NCI-H2227 treated with DMSO at 0.1 percent for 48 hours (cell line): ENCODE results near the gene RIC3.

ENCODE experiments used
- DNase-seq: peaks from one replicate; lab custom pipeline; 2025; lab: John Stamatoyannopoulos, UW

The RIC3 gene, protein sequence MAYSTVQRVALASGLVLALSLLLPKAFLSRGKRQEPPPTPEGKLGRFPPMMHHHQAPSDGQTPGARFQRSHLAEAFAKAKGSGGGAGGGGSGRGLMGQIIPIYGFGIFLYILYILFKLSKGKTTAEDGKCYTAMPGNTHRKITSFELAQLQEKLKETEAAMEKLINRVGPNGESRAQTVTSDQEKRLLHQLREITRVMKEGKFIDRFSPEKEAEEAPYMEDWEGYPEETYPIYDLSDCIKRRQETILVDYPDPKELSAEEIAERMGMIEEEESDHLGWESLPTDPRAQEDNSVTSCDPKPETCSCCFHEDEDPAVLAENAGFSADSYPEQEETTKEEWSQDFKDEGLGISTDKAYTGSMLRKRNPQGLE

DNA sequence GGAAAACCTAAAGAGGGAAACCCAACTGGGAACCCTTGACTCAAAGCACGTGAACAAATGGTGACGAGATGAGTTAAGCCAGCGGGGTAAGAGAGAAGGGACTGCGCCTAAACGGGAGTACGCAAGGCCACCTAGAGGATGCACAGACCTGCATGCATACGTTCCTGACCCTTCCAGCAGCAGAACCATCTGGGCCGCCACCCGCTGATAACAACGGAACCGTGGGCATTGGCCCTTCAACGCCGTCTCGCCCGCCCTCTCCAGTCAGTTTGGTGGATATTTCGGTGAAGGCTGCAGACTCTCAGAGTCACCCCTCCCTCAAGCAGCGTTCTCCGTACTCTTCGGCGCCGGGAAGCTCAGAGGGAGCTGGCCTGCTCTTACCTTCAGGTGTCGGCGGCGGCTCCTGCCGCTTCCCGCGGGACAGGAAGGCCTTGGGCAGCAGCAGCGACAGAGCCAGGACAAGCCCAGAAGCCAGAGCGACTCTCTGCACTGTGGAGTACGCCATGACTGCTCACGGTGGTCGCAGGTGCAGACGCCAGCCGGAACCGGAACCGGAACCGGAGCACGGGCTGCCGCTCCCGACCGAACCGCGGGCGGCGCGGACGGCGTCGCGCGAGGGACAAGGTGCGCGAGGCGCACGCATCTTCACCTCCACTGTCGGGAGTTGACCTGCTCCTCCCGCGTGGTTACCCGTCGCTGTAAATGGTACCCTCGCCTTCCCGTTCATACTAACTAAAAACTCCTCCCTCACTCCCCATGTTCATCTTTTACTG is at the start of gene RIC3:
RIC3 (minus strand) TSS at position 541 of the 773 bp plus-strand sequence; CDS start at position 505, 36 bp downstream.
- DNase-seq: peak; percentile 88

DNA sequence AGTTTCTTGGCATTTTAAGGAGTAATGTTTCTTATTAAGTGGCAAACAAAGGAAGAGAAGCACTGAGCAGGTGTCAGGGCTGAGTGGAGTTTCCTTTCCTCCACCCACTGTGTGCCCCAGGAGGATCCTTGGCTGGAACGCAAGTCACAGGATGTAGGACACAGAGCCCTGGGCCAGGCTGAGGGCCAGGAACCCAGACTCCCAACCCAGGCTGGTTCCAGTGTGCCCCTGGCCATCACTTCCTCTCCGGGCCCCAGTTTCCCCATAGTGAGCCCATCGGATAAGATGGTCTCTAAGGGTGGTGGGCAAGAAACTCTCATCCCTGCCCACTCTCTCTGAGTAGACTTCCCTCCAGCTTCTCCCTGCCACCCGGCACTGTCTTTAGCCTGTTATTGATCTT is 49.6 kb upstream of the RIC3 start:
- no peak for DNase-seq

DNA sequence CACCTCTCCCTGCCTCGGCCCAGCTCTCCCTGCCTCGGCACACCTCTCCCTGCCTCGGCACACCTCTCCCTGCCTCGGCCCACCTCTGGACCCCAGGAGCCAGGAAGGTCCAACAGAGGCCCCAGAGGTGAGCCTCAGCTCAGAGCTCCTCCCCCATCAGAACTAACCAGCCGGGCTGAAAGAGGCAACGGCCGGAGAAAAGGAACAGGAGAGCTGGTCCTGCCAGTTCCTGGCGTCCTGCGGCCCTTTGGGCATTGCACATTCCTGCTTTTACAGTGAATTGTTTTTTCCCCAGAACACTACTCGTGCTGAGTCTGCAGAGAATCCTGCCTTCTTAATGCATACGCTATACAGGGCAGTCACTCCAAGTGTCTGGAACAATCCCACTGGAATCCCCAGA is 49.1 kb upstream of the RIC3 start:
- no peak for DNase-seq

DNA sequence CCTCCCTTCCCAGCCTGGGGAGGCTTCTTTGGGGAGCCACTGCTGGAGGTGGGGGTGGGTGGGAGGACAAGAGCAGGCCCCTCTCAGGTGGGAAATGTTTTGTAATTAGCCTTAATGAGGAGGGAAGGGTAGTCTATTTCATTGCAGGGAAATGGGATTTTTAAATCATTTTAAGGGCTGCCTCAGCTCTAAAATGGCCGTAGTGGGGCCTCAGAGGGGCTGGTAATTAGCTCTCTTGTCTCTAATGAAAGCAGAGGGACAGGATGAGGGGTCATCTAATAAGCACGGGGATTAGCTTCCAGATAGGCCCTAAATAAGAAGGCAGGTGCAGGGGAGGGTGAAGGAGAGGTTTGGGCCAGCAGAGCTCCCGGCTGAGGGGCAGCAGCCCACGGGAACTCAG is 48.3 kb upstream of the RIC3 start:
- no peak for DNase-seq

DNA sequence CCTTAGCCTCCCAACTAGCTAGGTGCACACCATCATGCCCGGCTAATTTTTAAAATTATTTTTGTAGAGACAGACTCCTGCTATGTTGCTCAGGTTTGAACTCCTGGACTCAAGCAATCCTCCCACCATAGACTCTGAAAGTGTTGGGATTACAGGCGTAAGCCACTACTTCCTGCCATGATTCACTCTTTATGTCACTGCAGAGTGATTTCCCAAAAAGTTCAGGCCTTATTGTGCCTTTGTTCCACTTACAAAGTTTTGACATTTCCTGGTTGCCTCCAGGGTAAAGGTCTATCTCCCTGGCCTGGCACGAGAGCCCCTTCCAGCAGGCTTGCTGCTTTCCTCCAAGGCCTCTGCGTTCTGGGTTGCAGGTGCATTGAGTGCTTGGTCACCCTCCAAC is 44.6 kb upstream of the RIC3 start:
- DNase-seq: no peak

DNA sequence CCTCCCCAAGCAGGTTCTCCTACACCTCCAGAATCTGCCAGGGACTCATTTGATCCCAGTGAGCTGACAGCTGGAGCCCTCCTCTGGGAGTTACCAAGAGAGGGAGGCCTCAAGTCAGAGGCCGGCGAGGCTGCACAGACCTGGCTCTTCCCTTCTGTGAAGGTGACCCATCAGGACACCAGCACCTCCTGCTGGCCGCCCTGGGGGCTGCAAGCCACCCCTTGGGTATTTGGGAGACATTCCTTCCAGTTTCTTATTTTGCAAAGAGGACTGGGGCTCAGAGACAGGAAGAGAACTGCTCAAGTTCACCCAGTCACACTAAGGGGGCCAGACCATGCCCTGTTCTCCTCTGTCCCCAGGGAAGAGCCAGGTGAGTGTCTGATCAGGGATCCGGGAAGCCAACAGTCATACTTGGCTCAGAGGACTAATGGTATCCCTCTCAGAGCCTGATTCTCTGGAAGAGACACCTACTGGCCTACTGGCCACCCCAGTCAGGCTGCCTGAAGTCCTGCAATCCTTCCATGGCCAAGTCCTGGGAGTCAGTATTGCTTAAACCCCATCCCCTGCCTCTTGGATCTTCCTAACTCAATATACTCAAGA is 40.5 kb upstream of the RIC3 start:
- no peak for DNase-seq

DNA sequence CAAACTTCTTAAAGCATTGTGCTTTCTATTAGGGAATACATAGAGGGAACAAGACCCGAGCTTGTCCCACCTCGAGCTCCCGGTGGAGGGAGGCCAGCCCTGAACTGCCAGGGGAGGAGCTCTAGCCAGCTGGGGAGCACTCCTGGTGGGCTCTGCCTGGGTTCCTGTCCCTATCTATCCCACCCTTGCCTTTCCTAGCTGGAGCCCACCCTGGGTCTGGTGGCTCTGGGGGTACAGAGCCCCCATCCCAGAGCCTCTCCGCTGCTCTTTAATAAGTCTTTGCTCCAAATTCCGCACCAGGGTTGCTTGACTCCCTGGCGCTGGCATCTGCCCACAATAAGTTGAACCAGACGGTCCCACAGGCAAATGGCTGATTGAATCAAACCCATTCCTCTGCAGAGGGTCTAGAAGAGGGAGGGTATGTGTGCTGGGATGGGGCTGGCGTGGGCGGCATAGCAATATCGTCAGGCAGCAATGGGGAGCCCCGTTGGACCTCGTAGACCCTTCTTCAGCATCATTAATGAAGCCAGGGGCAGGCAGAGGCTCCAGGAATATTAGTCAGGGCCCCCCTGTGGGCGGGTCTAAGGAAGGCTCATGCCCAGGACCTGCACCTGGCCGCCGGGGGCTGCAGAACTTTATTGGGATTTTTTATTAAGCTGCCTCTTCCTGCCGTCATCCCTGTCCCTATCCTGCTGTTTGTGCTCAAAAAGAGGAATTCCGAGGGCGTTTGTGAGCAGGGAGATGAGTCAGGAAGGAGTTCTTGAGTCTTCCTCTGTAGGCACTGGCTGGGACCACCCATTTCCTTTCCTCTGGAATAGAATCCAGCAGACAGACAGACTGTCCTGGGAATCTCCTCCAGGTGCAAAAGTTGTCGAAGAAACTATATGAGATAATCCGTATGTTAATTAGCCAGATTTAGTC is 38.5 kb upstream of the RIC3 start:
- DNase-seq: no peak

DNA sequence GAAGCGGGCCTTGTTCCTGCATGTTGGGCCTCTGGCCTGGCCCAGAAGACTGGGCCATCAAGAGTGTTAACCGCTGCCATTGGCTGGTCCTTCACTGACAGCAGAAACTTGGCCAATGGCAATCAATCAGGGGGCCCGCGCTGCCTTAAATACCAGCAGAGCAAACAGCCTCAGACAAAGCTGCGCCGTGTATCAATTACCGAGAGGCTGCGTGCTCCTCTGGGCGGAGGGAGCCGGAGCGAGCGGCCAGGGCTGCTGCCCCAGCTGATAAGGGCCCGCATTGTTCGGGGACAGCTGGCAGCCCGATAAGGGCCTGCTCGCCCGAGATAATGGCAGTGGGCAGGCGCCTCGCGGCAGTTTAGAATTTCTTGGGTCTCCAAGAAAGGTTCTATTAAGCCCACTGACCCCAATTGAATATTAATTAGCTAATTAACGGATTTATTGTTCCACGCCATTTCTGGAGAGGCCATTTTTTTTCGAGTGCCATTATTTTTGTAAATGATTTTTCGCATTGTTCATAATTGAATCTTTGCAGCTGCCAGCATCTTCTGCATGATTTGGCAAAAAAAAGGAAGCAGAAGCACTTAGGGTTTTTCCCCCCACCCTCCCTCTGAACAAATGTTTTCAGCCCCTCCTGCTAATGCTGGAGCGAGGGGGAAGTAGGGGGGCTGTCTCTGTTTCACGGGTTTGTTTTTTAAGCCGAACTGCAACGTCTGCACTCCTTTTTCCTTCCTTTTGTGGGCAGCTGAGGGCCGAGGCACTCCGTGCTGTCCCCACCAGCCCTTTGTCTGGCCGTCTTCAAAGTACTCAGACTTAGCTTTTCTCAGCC is 37.6 kb upstream of the RIC3 start:
- peak; percentile 95 for DNase-seq

DNA sequence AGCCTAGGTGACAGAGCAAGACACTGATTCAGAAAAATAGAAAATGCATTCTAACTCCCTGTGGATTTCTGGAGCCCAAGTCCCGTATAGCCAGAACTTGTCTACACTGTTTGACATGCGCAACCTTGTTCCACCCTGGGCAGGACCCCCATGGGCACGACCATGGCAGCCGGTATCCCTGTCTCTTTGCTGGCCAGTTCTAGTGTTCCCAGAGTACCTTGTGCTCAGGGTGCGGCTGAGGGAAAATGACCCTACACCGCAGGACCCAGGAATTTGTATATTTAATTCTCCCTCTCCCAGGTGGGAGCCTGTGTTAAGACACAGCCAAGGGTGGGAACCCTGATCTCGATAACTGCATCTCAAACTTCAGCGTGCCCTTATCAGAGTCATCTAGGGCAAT is 36.7 kb upstream of the RIC3 start:
- no peak for DNase-seq

DNA sequence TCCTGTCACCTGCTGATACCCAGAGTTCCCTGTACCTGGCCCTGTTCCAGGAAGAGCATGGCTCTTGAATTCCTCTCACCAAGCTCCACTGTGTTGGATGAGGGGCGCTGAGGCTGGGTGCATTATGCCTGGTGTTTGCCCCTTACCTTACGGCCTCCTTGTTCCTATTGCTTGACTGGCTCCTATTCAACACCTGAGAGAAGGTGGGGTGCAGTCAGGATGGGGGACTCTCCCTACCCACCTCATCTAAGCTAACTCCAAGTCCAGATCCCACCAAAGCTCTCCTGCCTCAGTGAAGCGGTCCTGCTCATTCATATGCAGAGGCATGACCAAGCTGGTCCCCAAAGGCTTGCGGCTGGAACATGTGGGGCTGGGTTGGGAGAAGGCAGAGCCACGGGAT is 35.8 kb upstream of the RIC3 start:
- no peak for DNase-seq

DNA sequence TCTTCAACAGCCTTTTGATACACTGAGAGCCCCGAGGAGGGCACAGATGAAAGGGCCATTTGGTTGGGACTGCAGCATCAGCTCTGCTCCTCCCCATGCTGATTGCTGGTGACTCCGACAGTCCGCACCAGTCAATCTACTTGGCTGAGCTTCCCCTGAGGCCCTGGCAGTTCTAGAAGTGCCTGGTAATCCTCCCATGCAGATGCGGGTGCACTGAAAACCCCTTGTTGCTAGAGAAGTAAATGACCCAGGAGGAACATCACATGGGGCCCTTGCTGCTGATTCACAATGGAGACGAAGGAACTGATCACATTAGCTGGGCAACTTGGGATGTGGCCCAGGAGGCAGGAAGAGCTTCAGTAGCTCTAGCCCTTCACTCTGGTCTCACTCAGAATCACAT is 35.2 kb upstream of the RIC3 start:
- no peak for DNase-seq

DNA sequence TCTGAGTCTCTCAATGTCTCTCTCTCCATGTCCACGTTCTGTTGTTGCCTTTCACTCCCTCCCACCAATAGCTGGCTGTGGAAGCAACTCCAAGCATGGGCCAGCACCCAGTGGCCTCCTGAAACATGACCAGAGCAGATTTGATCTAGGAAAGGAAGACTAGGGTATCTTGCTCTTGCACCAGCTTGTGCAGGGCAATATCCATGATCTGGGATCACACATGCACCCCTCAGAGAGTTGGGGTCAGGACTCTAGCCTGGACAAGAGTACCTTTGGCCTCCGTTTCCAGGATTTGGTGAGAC is 34.5 kb upstream of the RIC3 start:
- DNase-seq: no peak

DNA sequence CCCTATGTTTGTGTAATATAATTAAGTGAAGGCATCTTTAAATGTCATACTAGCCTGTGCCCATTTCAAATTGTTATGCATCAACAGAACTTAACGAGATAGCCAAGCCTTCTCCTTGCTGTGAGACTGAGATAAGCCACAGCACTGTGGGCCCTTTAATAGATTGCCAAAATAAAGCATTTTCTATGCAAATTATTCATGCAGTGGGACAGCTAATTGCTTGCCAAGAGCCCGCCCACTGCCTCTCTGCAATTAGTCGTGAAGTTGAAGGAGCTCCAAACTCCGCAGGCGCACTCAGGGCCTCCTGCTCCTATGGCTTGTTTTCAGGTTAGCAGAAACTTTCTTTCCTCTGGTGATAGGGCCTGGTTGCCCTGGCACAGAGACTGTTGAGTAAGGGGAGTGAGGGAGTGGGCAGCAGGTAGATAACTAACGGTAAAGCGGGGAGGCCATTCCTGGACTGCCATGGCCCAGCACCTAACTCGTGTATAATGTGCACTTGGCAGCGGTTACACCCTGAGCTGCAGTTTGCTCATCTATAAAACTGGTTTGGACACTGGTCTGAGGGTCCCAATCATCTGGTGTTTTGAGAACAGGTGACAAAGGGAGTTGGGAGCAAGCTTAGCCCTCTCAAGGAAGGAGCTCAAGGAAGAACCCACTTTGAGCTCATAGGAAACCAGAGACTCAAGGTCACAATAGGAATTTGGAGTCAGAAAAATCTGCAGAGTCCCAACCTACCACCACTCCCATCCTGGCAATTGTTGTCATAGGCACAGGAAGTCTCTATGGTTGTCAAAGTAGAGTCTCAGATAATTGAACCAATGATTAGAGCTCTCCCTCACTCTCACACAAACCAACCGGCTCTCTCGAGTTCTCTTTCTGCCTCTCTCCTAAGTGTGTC is 33.9 kb upstream of the RIC3 start:
- DNase-seq: no peak

DNA sequence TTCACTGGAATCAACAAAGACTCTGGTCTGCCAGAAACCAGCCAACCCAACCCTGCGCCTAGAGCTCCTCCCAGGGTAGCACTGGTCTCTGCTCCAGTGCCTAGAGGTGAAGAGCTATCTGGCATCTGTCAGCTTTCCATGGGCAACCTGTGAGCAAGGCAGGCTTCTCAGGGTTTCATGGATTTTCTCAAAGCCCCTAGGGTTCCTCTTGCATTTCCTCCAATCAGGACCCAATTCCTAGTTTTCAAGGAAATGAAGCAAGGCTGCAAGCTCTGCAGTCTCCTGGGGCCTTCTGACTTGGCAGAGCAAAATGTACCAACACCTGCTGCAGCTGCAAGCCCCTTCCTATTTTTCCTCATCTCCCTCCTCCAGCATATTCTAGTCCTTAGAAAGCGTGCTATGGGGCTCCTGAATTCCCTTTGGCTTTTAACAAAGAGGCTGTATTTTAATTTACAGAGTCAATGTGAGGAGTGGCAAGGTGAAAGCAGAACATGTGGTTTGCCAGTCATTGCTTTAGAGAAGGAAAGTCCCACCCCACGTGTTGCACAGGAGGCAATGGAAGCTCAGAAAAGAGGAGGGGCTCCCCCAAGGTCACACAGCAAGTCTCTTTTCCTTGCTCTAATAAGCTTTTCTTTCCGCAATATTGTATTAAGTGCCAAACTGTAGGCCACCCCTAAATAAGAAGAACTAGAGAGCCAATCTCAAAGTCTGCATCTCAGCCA is 33.0 kb upstream of the RIC3 start:
- DNase-seq: no peak

DNA sequence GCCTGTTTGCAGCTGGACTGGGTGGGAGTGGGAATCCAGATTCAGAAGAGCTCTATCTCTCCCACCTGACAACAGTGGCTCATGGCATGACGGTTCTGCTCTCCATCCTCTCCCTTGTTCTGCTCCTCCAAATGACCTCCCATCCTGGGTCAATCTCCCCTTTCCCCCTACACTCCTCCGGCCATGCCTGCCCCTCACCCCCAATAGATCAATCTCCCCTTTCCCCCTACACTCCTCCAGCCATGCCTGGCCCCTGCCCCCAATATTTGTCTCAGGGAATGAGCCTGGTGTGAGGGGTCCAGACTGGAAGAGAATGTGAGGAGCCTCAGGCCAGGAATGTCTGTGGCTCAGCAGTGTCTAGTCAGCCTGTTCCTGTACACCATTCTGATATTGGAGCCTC is 30.9 kb upstream of the RIC3 start:
- no peak for DNase-seq

DNA sequence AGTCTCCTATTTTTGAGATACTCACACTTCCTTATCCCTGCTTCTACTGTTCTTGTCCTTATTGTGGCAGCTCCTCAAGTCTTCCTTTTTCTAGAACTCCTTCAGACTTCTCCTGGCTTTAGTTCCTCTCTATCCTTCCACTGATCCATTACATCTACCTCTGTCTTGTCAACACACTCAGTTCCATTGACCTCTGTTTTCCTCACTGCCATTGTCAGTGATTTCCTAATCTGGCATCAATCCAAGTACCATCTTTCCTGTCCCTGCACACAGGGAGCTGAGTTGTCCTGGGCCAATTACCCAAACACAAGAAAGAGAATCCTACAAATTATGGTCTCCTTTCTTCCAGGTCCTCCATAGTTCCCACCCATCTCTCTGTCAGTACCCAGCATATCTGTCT is 27.9 kb upstream of the RIC3 start:
- peak; percentile 23 for DNase-seq

DNA sequence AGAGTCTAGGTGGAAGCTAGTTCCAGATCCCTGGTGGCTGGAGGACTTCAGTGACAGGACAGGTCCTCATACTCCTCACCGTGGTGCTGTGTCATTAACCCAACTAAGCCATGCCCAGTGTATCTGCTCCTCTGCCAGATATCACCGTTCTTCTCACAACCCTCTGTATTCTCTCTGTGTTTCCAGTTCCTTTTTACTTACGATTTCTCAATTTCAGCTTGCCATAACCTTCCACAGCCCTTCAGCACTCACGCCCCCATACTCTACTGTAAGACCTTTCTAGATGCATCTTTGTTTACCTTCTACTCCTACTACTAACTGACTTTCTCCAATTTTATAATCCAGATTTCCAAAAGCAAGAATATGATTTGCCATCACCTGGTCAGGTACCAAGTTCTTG is 26.1 kb upstream of the RIC3 start:
- no peak for DNase-seq

DNA sequence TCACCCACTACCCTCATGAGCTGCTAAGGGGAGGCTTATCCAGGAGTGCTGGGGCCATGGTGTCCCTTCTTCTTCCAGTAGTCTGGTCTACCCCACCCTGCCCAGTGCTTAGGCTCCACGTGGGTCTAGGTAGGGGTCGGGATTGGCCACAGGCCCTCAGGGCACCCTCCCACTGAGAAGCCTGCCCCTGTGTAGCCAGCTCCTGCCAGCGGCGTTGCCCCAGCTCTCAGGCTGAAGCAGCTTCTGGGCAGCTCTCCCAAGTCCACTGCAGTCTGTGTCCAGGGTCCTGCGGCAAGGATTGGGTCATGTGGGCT is 24.0 kb upstream of the RIC3 start:
- DNase-seq: no peak

DNA sequence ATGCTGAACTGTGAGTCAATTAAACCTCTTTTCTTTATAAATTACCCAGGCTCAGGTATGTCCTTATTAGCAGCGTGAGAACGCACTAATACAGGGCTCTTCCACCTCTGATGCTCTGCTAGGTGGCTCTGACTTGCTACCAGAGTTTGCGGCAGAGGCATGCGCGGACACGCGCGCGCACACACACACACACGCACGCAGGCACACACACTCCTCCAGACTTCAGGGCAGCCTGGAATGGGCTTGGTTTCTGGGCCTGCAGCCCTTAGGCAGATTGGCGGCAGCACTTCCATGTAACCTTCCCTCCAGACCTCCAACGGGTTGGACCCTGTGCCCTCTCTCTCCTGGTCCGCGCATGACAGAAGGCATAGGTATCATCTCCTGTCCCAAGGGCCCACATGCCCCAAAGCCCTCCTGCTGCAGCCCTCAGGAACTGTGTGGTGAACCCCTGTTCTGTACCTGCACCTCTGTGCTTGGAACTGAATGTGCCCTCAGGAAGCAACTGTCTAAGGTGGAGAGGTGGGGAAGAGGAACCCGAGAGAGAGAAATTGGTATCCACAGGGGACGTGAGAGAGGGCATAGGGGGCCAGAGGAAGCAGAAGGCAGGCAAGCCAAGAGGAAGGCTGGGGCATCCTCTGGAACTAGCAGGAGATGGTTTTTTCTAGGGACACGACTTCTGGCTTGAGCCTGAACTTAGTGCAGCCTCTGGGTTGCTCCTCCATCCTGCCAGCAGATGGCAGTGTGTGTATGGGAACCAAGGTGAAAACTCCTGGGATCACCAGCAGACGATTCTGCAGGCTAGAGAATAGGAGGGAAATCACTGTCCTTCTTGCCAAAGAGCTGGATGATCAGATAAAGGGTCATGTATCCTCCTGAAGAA is 23.4 kb upstream of the RIC3 start:
- peak; percentile 50 for DNase-seq
